Activated naive CD4-positive, alpha-beta T cell treated with anti-CD3 and anti-CD28 coated beads for 36 hours (primary cell): ENCODE results near the gene P4HB. TPM values are rescaled to one million over a fixed set of nuclear protein-coding genes. Genes with fewer than 3 reads are reported as not detected.
"Not testable (repeated sequence)": the region's sequence is repeated elsewhere in the genome, so short reads cannot be mapped to it uniquely, and the experiment has no call there.

Experiments
- CTCF ChIA-PET: fragments of 350-600 bp; sonication (Branson Sonifier 250); formaldehyde crosslinking; loops from one replicate; lab custom pipeline; 2021; ENCODE audit warnings: antibody characterized with exemption; lab: Charles Lee
- DNase-seq: peaks from one replicate; pipeline ENCODE4 v3.0.0-alpha.2; 2020
- H3K27ac Mint-ChIP-seq: one replicate; pipeline ENCODE4 v1.8.0; 2021; ENCODE audit warnings: mild to moderate bottlenecking, mixed read lengths
- H3K27me3 Mint-ChIP-seq: one replicate; pipeline ENCODE4 v1.8.0; 2021; ENCODE audit warnings: low read depth, mixed read lengths
- H3K36me3 Mint-ChIP-seq: one replicate; pipeline ENCODE4 v1.8.0; 2021; ENCODE audit warnings: low read depth, mixed read lengths
- H3K4me1 Mint-ChIP-seq: one replicate; pipeline ENCODE4 v1.8.0; 2021; ENCODE audit warnings: low read depth, mixed read lengths
- H3K4me3 Mint-ChIP-seq: one replicate; pipeline ENCODE4 v1.8.0; 2021; ENCODE audit warnings: mild to moderate bottlenecking, moderate library complexity, mixed read lengths
- H3K9me3 Mint-ChIP-seq: one replicate; pipeline ENCODE4 v1.8.0; 2021; ENCODE audit warnings: mixed read lengths
- intact Hi-C: fragments of 100-400 bp; cut with micrococcal nuclease; formaldehyde crosslinking; loops from one replicate; pipeline ENCODE4 v1.15.1; 2023
- total RNA-seq, 2 experiments: library from RNA; stranded (reverse); gene quantifications; one replicate each; pipeline ENCODE4 v1.2.3, GENCODE V29; 2021

Gene P4HB
- total RNA-seq, 2 experiments from 2014 or later = 273 to 276 TPM

- H3K27ac Mint-ChIP-seq = no peak overlapping the region
- no peaks in the 10 kb centered on the region for H3K9me3 Mint-ChIP-seq
- intact Hi-C loops = no loop called here
- H3K36me3 Mint-ChIP-seq = peaks cover 23% of the 10 kb centered on the region
- CTCF ChIA-PET = no interaction called here
- H3K4me3 Mint-ChIP-seq = no peak overlapping the region
- no peak for DNase-seq
- H3K4me1 Mint-ChIP-seq = no peaks in the 10 kb centered on the region
- H3K27me3 Mint-ChIP-seq = no peaks in the 10 kb centered on the region
Measured at GRCh38 chr17:81846743-81847689, 13.3 kb downstream of the P4HB start.

DNA sequence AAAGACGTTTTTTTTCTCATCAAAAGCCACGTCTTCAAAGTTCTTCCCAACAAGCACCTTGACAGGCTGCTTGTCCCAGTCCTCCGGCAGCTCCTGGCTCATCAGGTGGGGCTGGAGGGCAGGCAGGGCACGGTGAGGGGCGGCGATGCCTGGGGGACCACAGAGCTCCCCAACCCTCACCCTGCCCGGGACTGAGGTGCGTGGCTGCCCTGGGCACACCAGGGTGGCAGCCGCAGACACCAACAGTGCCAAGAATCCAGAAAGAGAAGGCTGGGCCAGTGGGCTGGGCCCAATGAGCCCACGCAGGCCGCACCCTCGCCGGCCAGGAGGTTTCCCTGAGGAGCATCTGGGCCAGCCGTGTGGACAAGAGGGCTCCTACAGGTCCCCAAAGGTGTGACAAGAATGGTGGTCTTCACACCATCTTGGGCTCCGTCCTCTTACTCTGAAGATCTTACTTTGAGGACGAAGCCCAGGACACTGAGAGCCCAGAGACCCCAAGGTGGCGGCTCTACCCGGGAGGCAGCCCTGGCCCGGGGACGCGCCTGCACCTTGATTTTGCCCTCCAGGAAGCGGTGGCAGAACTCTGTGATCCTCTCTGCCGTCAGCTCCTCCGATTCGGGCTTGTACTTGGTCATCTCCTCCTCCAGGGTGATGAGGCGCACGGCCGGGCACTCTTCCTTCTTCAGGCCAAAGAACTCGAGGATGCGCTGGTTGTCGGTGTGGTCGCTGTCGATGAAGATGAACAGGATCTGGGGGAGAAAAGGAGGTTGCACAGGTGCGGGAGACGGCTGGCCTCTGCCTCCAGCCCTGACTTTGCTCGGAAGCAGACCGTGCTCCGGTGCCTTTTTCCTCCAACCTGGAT is 14.2 kb downstream of the P4HB start:
- Mint-ChIP-seq H3K27me3 (no peaks in the 10 kb centered on the region), H3K9me3 (no peaks in the 10 kb centered on the region), H3K36me3 (peaks cover 16% of the 10 kb centered on the region), H3K4me3 (no peak overlapping the region), H3K27ac (peak overlapping the region; percentile 46), H3K4me1 (no peaks in the 10 kb centered on the region)
- DNase-seq = no peak
- CTCF ChIA-PET = no interaction called here
- intact Hi-C loops = no loop called here

DNA sequence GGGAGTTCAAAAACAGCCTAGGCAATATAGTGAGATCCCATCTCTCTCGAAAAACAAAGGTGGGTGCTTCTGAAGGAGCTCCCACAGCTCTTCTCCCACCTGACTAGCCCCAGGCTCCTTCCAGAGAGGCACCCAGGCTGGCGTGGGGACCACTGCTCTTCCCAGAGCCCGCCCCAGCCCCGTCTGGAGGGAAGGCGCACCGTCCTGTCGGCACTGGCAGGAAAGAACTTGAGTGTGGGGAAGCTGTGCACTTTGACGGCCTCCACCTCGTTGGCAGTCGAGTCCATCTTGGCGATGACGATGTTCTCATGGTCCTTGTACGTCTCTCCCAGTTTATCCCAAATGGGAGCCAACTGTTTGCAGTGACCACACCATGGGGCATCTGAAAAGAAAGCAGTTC is 15.0 kb downstream of the P4HB start:
- H3K4me3 Mint-ChIP-seq = no peak overlapping the region
- intact Hi-C loops = no loop called here
- H3K36me3 Mint-ChIP-seq = peaks cover 16% of the 10 kb centered on the region
- no peak overlapping the region for H3K27ac Mint-ChIP-seq
- no peak for DNase-seq
- H3K4me1 Mint-ChIP-seq = no peaks in the 10 kb centered on the region
- CTCF ChIA-PET = no interaction called here
- H3K27me3 Mint-ChIP-seq = no peaks in the 10 kb centered on the region
- H3K9me3 Mint-ChIP-seq = no peaks in the 10 kb centered on the region

DNA sequence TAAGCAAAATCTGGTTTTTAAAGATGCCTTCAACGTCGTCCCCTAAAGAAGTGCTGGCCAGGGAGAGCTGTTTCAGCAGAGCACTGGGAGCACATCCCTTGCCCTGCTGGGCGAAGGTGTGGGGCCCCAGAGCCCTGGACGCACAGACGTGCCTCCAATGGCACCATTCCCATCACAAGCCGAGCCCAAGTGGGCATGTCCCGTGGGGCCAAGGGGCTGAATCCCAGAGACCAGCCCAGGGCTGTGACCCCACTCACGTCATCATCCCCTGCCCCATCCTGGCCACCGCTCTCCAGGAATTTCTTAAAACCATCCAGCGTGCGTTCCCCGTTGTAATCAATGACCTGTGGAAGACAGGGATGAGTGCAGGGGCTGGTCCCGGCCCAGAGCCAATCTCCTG is 15.4 kb downstream of the P4HB start:
- no peak overlapping the region for H3K27ac Mint-ChIP-seq
- H3K27me3 Mint-ChIP-seq = no peaks in the 10 kb centered on the region
- H3K4me3 Mint-ChIP-seq = no peak overlapping the region
- H3K9me3 Mint-ChIP-seq = no peaks in the 10 kb centered on the region
- CTCF ChIA-PET = no interaction called here
- peaks cover 16% of the 10 kb centered on the region for H3K36me3 Mint-ChIP-seq
- H3K4me1 Mint-ChIP-seq = no peaks in the 10 kb centered on the region
- intact Hi-C loops = no loop called here
- DNase-seq = no peak

DNA sequence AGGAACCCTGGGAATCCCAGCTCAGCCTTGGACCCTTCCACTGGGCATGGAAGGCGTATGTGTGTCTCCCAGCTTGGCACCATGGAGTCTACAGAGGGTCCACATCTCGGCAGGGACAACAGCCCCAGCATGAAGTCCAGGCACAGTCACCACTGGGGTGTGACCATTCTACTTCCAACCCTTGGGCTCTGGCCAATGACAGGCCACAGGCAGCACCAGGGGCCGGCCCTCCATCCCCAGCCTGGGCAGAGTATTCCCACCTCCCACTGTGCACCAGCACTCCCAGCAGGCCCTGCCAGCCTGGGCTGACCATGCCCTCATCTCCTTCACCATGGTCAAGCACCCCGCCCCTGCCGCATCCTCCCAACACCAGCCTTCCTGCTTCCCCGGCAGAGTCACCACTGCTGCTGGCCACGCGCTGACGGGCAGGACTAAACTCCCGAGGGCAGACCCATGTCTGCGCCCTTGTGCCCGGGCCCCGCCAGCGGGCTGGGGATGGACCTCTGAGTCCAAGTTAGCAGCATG is 15.9 kb downstream of the P4HB start:
- Mint-ChIP-seq H3K36me3 (peaks cover 16% of the 10 kb centered on the region), H3K9me3 (no peaks in the 10 kb centered on the region), H3K4me3 (no peak overlapping the region), H3K27me3 (no peaks in the 10 kb centered on the region), H3K27ac (no peak overlapping the region), H3K4me1 (no peaks in the 10 kb centered on the region)
- no peak for DNase-seq
- intact Hi-C loops = no loop called here
- CTCF ChIA-PET = no interaction called here

DNA sequence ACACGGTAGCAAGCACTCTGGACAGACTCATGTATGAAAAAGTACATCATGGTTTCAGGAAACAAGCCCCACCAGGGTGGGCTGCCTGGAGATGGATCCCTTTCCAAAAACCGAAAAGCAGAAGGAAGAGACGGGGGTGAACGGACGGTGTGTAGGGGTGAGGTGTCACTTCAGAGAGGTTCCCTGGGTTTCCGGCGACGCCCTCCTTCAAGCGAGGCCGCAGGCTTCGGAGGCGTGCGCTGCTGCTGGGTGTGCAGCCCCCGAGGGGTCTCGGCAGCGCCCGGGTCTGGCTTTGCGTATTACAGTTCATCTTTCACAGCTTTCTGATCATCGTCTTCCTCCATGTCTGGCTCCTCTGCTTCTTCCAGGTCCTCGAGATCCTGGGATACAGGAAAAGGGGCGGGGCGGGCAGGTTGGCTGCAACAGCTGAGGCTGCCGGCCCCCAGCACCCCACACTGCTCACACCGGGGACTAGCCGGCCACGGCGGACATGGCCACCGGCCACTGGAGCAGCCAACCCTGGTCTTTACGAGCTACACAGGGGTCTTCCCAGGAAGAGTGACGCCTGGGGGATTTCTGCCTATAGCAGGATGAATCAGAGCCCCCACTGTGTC is 16.5 kb downstream of the P4HB start:
- no peak overlapping the region for H3K27ac Mint-ChIP-seq
- H3K4me3 Mint-ChIP-seq = no peak overlapping the region
- H3K27me3 Mint-ChIP-seq = no peaks in the 10 kb centered on the region
- no peaks in the 10 kb centered on the region for H3K9me3 Mint-ChIP-seq
- no peak for DNase-seq
- H3K4me1 Mint-ChIP-seq = no peaks in the 10 kb centered on the region
- intact Hi-C loops = no loop called here
- CTCF ChIA-PET = no interaction called here
- H3K36me3 Mint-ChIP-seq = peaks cover 16% of the 10 kb centered on the region

- Mint-ChIP-seq H3K27me3 (no peaks in the 10 kb centered on the region), H3K4me1 (no peaks in the 10 kb centered on the region), H3K4me3 (no peak overlapping the region), H3K36me3 (peaks cover 13% of the 10 kb centered on the region), H3K27ac (no peak overlapping the region), H3K9me3 (no peaks in the 10 kb centered on the region)
- no peak for DNase-seq
- intact Hi-C loops = no loop called here
- CTCF ChIA-PET = interaction anchor here (0.6 kb wide), 1 partner anchor 213 kb away, joined by 7 read pairs; no protein-coding TSS in a partner anchor
Measured at GRCh38 chr17:81842725-81843504, 17.4 kb downstream of the P4HB start.

DNA sequence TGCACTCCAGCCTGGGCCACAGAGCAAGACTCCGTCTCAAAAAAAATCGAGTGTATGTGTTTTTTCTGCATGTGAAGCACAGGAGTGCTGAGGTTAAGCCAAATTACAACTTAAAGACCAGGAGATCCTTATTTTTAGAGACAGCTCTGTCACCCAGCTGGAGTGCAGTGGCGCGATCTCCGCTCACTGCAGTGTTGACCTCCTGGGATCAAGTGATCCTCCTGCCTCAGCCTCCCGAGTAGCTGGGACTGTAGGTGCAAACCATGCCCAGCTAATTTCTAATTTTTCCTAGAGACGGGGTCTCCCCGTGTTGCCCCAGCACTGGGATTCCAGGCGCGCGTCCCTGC is 18.0 kb downstream of the P4HB start:
- intact Hi-C loops = no loop called here
- Mint-ChIP-seq H3K4me1 (no peaks in the 10 kb centered on the region), H3K27me3 (no peaks in the 10 kb centered on the region), H3K36me3 (peaks cover 13% of the 10 kb centered on the region), H3K4me3 (no peak overlapping the region), H3K27ac (no peak overlapping the region), H3K9me3 (no peaks in the 10 kb centered on the region)
- DNase-seq = no peak
- CTCF ChIA-PET = interaction anchor here (0.6 kb wide), 1 partner anchor 212 kb away, joined by 7 read pairs; no protein-coding TSS in a partner anchor

- H3K27me3 Mint-ChIP-seq = no peaks in the 10 kb centered on the region
- CTCF ChIA-PET = no interaction called here
- intact Hi-C loops = no loop called here
- H3K9me3 Mint-ChIP-seq = no peaks in the 10 kb centered on the region
- no peak for DNase-seq
- H3K27ac Mint-ChIP-seq = no peak overlapping the region
- no peak overlapping the region for H3K4me3 Mint-ChIP-seq
- H3K4me1 Mint-ChIP-seq = no peaks in the 10 kb centered on the region
- H3K36me3 Mint-ChIP-seq = peaks cover 11% of the 10 kb centered on the region
Measured at GRCh38 chr17:81841866-81842265, 18.5 kb downstream of the P4HB start.

- Mint-ChIP-seq H3K27me3 (no peaks in the 10 kb centered on the region), H3K36me3 (peaks cover 8% of the 10 kb centered on the region), H3K9me3 (no peaks in the 10 kb centered on the region), H3K27ac (no peak overlapping the region), H3K4me3 (no peak overlapping the region), H3K4me1 (no peaks in the 10 kb centered on the region)
- CTCF ChIA-PET = no interaction called here
- intact Hi-C loops = no loop called here
- no peak for DNase-seq
Measured at GRCh38 chr17:81840826-81841778, 19.2 kb downstream of the P4HB start.

DNA sequence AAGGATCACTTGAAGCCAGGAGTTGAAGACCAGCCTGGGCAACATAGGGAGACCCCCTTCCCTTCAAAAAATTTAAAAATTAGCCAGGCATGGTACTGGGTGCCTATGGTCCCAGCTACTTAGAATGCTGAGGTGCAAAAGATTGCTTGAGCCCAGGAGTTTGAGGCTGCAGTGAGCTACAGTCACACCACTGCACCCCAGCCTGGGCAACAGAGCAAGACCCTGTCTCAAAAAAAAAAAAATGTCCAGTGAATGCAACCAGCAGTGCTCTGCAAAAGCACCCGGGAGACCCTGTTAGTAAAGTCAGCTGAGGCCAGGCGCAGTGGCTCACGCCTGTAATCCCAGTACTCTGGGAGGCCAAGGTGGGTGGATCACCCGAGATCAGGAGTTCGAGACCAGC is 20.3 kb downstream of the P4HB start:
- H3K4me3 Mint-ChIP-seq, H3K9me3 Mint-ChIP-seq, intact Hi-C loops, H3K27ac Mint-ChIP-seq, H3K36me3 Mint-ChIP-seq, H3K4me1 Mint-ChIP-seq, CTCF ChIA-PET, H3K27me3 Mint-ChIP-seq, DNase-seq: not testable (repeated sequence)
